Non-pigmented ciliary epithelial cell (primary cell): ENCODE measurements around the gene PRRG4.
"Not testable (repeated sequence)": the region's sequence is repeated elsewhere in the genome, so short reads cannot be mapped to it uniquely, and the experiment has no call there.

Experiments
- DNase-seq: peaks from one replicate; pipeline ENCODE4 v3.0.0-alpha.2; 2010; ENCODE audit warnings: low read depth

The PRRG4 gene

GRCh38 chr11:32829680-32830412, at the start of gene PRRG4:
Gene PRRG4, plus strand, starts transcription at chr11:32829927. Its CDS starts 603 bp downstream, at chr11:32830530.
- DNase-seq = no peak

- not testable (repeated sequence) for DNase-seq
Measured at GRCh38 chr11:32780839-32781238, 48.9 kb upstream of the PRRG4 start.

- no peak for DNase-seq
Measured at GRCh38 chr11:32781721-32782120, 48.0 kb upstream of the PRRG4 start.

GRCh38 chr11:32785262-32785661, 44.5 kb upstream of the PRRG4 start:
- no peak for DNase-seq

GRCh38 chr11:32786811-32787210, 42.9 kb upstream of the PRRG4 start:
- no peak for DNase-seq

GRCh38 chr11:32790916-32791315, 38.8 kb upstream of the PRRG4 start:
- DNase-seq = no peak

GRCh38 chr11:32792111-32792947, 37.4 kb upstream of the PRRG4 start:
- no peak for DNase-seq

- no peak for DNase-seq
Measured at GRCh38 chr11:32792948-32793475, 36.7 kb upstream of the PRRG4 start.

GRCh38 chr11:32794439-32794838, 35.3 kb upstream of the PRRG4 start, which contains the start of gene CCDC73:
Gene CCDC73, minus strand, starts transcription at chr11:32794662. Its CDS starts 34,419 bp downstream, at chr11:32760243.
- no peak for DNase-seq

- no peak for DNase-seq
Measured at GRCh38 chr11:32796425-32796824, 33.3 kb upstream of the PRRG4 start.

- peak; percentile 40 for DNase-seq
Measured at GRCh38 chr11:32809313-32809712, 20.4 kb upstream of the PRRG4 start.

GRCh38 chr11:32817181-32817851, 12.4 kb upstream of the PRRG4 start:
- DNase-seq = no peak

GRCh38 chr11:32817852-32818183, 11.9 kb upstream of the PRRG4 start:
- DNase-seq = no peak

GRCh38 chr11:32819187-32819586, 10.5 kb upstream of the PRRG4 start:
- no peak for DNase-seq

- no peak for DNase-seq
Measured at GRCh38 chr11:32820497-32820896, 9.2 kb upstream of the PRRG4 start.

- no peak for DNase-seq
Measured at GRCh38 chr11:32821517-32821916, 8.2 kb upstream of the PRRG4 start.

GRCh38 chr11:32821917-32822560, 7.7 kb upstream of the PRRG4 start:
- DNase-seq = no peak

- not testable (repeated sequence) for DNase-seq
Measured at GRCh38 chr11:32823617-32824016, 6.1 kb upstream of the PRRG4 start.

GRCh38 chr11:32826113-32826512, 3.6 kb upstream of the PRRG4 start:
- DNase-seq = no peak

- DNase-seq = no peak
Measured at GRCh38 chr11:32827276-32827675, 2.5 kb upstream of the PRRG4 start.

- no peak for DNase-seq
Measured at GRCh38 chr11:32829157-32829679, 509 bp upstream of the PRRG4 start.

GRCh38 chr11:32830413-32830738, 649 bp downstream of the PRRG4 start:
- no peak for DNase-seq
